Stomach smooth muscle (tissue), 2 donors: Measurements from ENCODE around the gene USP36.

Experiments used
- H3K27ac ChIP-seq: one replicate; pipeline ENCODE4 v1.7.0; 2013; ENCODE audit warnings: mild to moderate bottlenecking, low read length, inconsistent platforms
- H3K27me3 ChIP-seq, 2 donors: one replicate each; pipeline ENCODE4 v1.7.0; 2013; ENCODE audit warnings: low read length in 2 of 2; ENCODE audit not compliant: insufficient read depth in 2 of 2, control insufficient read depth in 1 of 2
- H3K36me3 ChIP-seq, 2 donors: one replicate each; pipeline ENCODE4 v1.7.0; 2013; ENCODE audit warnings: low read length in 2 of 2; ENCODE audit not compliant: control insufficient read depth in 2 of 2, insufficient read depth in 2 of 2
- H3K4me1 ChIP-seq: one replicate; pipeline ENCODE4 v1.7.0; 2013; ENCODE audit warnings: low read length; ENCODE audit not compliant: control insufficient read depth, insufficient read depth
- H3K4me3 ChIP-seq, 2 donors: one replicate each; pipeline ENCODE4 v1.7.0; 2013; ENCODE audit warnings: low read length in 2 of 2
- H3K9ac ChIP-seq, 2 donors: one replicate each; pipeline ENCODE4 v1.7.0; 2013; ENCODE audit warnings: low read length in 2 of 2, mild to moderate bottlenecking in 1 of 2
- H3K9me3 ChIP-seq, 2 donors: one replicate each; pipeline ENCODE4 v1.7.0; 2013; ENCODE audit warnings: low read length in 2 of 2; ENCODE audit not compliant: control insufficient read depth in 2 of 2
- donor health status: healthy.
- donor health status: Pancreatic carcinoma.

USP36 gene

DNA sequence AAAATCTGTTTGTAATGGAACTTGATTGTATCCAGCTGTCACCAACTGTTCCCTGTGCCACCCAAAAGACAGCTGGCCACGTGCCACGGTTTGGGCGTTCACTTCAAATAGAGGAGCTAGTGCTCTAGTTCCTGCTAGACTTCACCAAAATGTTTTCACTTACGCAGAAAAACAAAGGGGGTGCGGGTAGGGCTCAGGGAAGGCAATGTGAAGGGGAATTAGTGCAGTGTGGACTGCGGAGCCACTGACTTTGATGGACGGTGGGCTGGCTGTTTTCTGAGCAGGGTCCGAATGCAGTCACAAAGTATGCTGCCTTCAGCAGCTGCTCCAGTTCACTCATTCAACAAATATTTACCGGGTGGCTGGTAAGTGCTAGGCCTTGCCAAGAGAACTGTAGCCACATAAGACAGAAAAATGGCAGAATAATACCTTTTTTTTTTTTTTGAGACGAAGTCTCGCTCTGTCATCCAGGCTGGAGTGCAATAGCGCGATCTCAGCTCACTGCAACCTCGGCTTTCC lies 50.9 kb downstream of the USP36 start:
- Histone ChIP-seq H3K36me3 (peaks cover 10 to 11% of the 10 kb centered on the region in 2 donors), H3K9me3 (no peaks in the 10 kb centered on the region), H3K9ac (peak overlapping the region in 1 of 2 donors; percentile 6), H3K27me3 (no peaks in the 10 kb centered on the region), H3K4me1 (peaks cover 23% of the 10 kb centered on the region), H3K4me3 (peak overlapping the region in 1 of 2 donors; percentile 52), H3K27ac (peak overlapping the region; percentile 53)

- H3K9me3 ChIP-seq: no peaks in the 10 kb centered on the region
- H3K36me3 ChIP-seq: peaks cover 8% of the 10 kb centered on the region in 2 donors
- no peak overlapping the region for H3K9ac ChIP-seq
- H3K27me3 ChIP-seq: no peaks in the 10 kb centered on the region
- H3K4me3 ChIP-seq: peak overlapping the region in 1 of 2 donors; percentile 22
- H3K4me1 ChIP-seq: peaks cover 23% of the 10 kb centered on the region
- H3K27ac ChIP-seq: peak overlapping the region; percentile 53
Observed at GRCh38 chr17:78789149-78789662, 51.4 kb downstream of the USP36 start.

DNA sequence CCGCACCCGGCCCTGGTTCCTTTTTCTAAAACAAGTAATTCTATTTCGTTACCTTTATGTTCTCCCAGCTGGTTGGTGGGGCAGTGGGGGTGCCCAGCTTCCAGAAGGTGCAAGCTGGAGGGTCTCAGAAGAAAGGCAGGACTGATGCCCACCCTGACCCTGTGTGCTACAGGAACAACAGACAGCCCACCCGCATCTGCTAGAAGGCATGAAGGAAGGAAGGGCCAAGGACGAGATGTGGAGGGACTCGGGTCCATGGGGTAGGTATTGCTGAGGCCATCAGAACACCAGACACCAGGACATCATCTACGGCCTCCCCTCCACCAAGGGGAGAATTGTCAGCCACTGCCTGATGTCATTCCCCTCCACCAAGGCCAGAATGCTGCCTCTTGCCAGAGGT lies 52.2 kb downstream of the USP36 start:
- no peaks in the 10 kb centered on the region for H3K9me3 ChIP-seq
- H3K4me1 ChIP-seq: peaks cover 26% of the 10 kb centered on the region
- peaks cover under 1 to 4% of the 10 kb centered on the region in 2 donors for H3K36me3 ChIP-seq
- H3K9ac ChIP-seq: no peak overlapping the region
- no peak overlapping the region for H3K27ac ChIP-seq
- no peaks in the 10 kb centered on the region for H3K27me3 ChIP-seq
- no peak overlapping the region for H3K4me3 ChIP-seq

DNA sequence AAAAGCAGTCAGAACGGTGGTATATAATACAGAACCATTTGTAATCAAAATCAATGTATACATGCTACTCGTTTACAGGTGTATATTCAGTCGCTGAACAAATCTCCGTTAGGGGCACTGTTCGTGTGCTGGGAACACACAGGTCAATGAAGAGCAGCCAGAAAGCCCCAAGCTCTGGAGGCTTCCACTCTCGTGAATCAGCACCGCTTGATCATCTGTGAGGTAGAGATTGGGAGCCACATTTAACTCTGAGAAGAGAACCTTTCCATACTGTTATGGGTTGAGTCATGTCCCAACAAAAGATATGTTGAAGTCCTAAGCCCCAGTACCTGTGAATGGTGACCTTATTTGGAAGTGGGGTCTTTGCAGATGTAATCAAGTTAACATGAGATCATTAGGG lies 53.2 kb downstream of the USP36 start:
- Histone ChIP-seq H3K9me3 (no peaks in the 10 kb centered on the region), H3K36me3 (no peaks in the 10 kb centered on the region), H3K4me1 (peaks cover 29% of the 10 kb centered on the region), H3K4me3 (no peak overlapping the region), H3K9ac (no peak overlapping the region), H3K27ac (no peak overlapping the region), H3K27me3 (no peaks in the 10 kb centered on the region)

GRCh38 chr17:78785663-78786057 lies 55.0 kb downstream of the USP36 start:
- Histone ChIP-seq H3K27me3 (no peaks in the 10 kb centered on the region), H3K9ac (no peak overlapping the region), H3K4me3 (no peak overlapping the region), H3K9me3 (no peaks in the 10 kb centered on the region), H3K4me1 (peaks cover 19% of the 10 kb centered on the region), H3K27ac (no peak overlapping the region), H3K36me3 (no peaks in the 10 kb centered on the region)

GRCh38 chr17:78785011-78785662 lies 55.5 kb downstream of the USP36 start:
- Histone ChIP-seq H3K9ac (no peak overlapping the region), H3K36me3 (no peaks in the 10 kb centered on the region), H3K27me3 (no peaks in the 10 kb centered on the region), H3K4me3 (no peak overlapping the region), H3K4me1 (peaks cover 17% of the 10 kb centered on the region), H3K27ac (no peak overlapping the region), H3K9me3 (no peaks in the 10 kb centered on the region)

DNA sequence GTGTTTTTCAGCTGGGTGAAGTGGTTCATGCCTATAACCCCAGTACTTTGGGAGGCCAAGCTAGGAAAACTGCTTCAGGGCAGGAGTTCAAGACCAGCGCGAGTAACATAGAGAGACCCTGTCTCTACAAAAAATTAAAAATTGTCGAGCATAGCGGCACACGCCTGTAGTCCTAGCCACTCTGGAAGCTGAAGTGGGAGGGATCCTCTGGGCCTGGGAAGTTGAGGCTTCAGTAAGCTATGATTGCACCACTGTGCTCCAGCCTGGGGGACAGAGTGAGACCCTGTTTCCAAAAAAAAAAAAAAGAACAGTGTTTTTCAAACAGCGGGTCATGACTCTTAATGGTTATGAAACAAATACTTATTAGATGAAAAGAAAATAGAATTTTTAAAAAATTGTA lies 56.3 kb downstream of the USP36 start:
- H3K4me1 ChIP-seq: peaks cover 15% of the 10 kb centered on the region
- no peak overlapping the region for H3K4me3 ChIP-seq
- no peaks in the 10 kb centered on the region for H3K36me3 ChIP-seq
- no peaks in the 10 kb centered on the region for H3K27me3 ChIP-seq
- no peaks in the 10 kb centered on the region for H3K9me3 ChIP-seq
- H3K9ac ChIP-seq: no peak overlapping the region
- H3K27ac ChIP-seq: peak overlapping the region; percentile 18

- Histone ChIP-seq H3K4me1 (peaks cover 13% of the 10 kb centered on the region), H3K9ac (no peak overlapping the region), H3K9me3 (no peaks in the 10 kb centered on the region), H3K4me3 (no peak overlapping the region), H3K27me3 (no peaks in the 10 kb centered on the region), H3K36me3 (no peaks in the 10 kb centered on the region), H3K27ac (peak overlapping the region; percentile 85)
Observed at GRCh38 chr17:78783711-78784324, 56.8 kb downstream of the USP36 start.

DNA sequence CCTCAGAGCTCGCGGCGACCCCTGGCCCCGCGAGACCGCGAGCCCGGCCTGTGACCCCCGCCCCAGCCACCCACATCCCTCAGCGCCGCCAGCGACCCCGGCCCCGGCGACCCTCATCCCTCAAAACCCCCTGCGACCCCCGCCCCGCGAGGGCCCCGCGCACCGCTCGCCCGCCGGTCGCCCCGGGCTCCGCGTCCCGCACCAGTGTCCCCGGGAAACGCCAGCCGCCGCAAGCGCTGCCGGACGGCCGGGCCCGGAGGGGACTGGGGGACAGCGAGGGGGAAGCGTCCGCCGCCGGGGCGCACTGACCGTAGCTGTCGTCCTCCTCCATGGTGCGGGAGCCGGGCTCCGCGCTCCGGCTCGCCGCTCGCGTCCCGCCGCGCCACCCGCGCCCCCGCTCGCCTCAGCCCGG lies 58.7 kb downstream of the USP36 start, which contains the start of gene CYTH1:
Gene CYTH1 (minus strand): TSS at position 381 of the 412 bp plus-strand sequence. CDS start 50 bp downstream, at position 331.
- peaks cover 13% of the 10 kb centered on the region for H3K4me1 ChIP-seq
- no peaks in the 10 kb centered on the region for H3K36me3 ChIP-seq
- H3K9ac ChIP-seq: peak within 1 kb of the TSS; percentile 87 to 95
- no peaks in the 10 kb centered on the region for H3K9me3 ChIP-seq
- H3K4me3 ChIP-seq: peak within 1 kb of the TSS; percentile 84 to 95
- peak within 1 kb of the TSS; percentile 85 for H3K27ac ChIP-seq
- no peaks in the 10 kb centered on the region for H3K27me3 ChIP-seq

DNA sequence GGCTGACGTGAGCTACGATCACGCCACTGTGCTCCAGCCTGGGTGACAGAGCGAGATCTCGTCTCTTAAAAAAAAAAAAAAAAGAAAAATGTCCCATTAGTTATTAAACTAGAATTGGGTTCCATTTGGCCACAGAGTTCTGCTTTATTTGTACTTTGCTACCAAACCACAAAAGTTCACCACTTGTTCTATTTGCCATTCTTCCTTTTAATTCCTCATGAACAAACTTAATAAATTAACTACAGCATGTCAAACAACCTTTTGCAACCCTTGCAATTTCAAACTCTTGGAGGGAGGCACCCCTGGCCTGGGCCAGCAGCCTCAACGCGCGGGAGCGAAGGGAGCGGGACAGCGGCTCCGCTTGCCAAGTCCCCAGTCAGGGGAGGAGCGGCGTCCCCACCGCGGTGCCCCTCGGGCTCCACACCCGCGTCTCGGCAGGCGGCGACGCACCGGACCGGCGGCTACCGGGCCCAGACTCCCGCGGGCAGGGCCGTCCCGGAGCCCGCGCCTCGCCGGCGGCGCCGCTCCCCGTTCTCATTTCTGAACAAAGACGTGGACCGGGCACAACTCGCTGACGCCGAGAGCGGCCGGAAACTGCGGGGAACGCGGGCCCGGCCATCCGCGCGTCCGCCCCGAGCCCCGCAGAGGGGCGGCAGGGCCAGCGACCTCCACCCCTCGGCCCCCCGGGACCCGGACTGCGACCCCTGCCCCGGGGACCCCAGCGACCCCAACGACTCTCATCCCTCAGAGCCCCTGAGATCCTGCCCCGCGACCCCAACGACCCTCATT lies 59.3 kb downstream of the USP36 start:
- H3K4me1 ChIP-seq: peaks cover 13% of the 10 kb centered on the region
- H3K4me3 ChIP-seq: peak overlapping the region; percentile 79 to 84
- H3K27me3 ChIP-seq: no peaks in the 10 kb centered on the region
- no peaks in the 10 kb centered on the region for H3K9me3 ChIP-seq
- peak overlapping the region; percentile 60 to 77 for H3K9ac ChIP-seq
- H3K36me3 ChIP-seq: no peaks in the 10 kb centered on the region
- H3K27ac ChIP-seq: peak overlapping the region; percentile 66
